Neuronal stem cell (in vitro differentiated cells): ENCODE results near the gene PALMD.

Experiments used
- DNase-seq: peaks from one replicate; pipeline ENCODE4 v3.0.0-alpha.2; 2013; ENCODE audit warnings: low spot score
- H2AFZ ChIP-seq: one replicate; pipeline ENCODE4 v1.6.1; 2013; ENCODE audit warnings: mild to moderate bottlenecking, low read length, inconsistent platforms
- H2AK5ac ChIP-seq: 2 replicates; pipeline ENCODE4 v1.6.1; 2013; ENCODE audit warnings: low read depth, mild to moderate bottlenecking, inconsistent platforms, low read length, moderate library complexity, mixed read lengths
- H2BK120ac ChIP-seq: 2 replicates; pipeline ENCODE4 v1.6.1; 2013; ENCODE audit warnings: low read depth, mild to moderate bottlenecking, inconsistent platforms, low read length, moderate library complexity, mixed read lengths
- H2BK12ac ChIP-seq: one replicate; pipeline ENCODE4 v1.6.1; 2013; ENCODE audit warnings: low read length, inconsistent platforms
- H2BK15ac ChIP-seq: 2 replicates; pipeline ENCODE4 v1.6.1; 2013; ENCODE audit warnings: mild to moderate bottlenecking, low read length, inconsistent platforms, mixed read lengths
- H2BK5ac ChIP-seq: one replicate; pipeline ENCODE4 v1.6.1; 2013; ENCODE audit warnings: inconsistent platforms, mild to moderate bottlenecking, low read length, moderate library complexity
- H3K14ac ChIP-seq: one replicate; pipeline ENCODE4 v1.6.1; 2013; ENCODE audit warnings: low read length, inconsistent platforms
- H3K18ac ChIP-seq: 2 replicates; pipeline ENCODE4 v1.6.1; 2013; ENCODE audit warnings: low read length, inconsistent platforms
- H3K23ac ChIP-seq: 2 replicates; pipeline ENCODE4 v1.6.1; 2013; ENCODE audit warnings: low read depth, mild to moderate bottlenecking, mixed read lengths, low read length, inconsistent platforms; ENCODE audit not compliant: poor library complexity
- H3K27ac ChIP-seq: replicated peaks from 3 replicates; pipeline ENCODE4 v1.5.1; 2013; ENCODE audit warnings: low read length, inconsistent platforms
- H3K27me3 ChIP-seq, 3 experiments: 2 replicates each; pipeline ENCODE4 v1.6.1; 2013; ENCODE audit warnings: low read length in 3 of 3, mild to moderate bottlenecking in 2 of 3, inconsistent platforms in 1 of 3, low read depth in 1 of 3, mixed read lengths in 1 of 3, moderate library complexity in 1 of 3; ENCODE audit not compliant: control insufficient read depth in 3 of 3, insufficient read depth in 3 of 3
- H3K36me3 ChIP-seq, 2 donors: replicated peaks in 1 of 2; 2 replicates each; pipeline ENCODE4 v1.6.1; 2013; ENCODE audit warnings: low read length in 2 of 2; ENCODE audit not compliant: control insufficient read depth in 2 of 2, insufficient read depth in 2 of 2
- H3K4ac ChIP-seq: 2 replicates; pipeline ENCODE4 v1.6.1; 2013; ENCODE audit warnings: inconsistent platforms, mild to moderate bottlenecking, low read length, moderate library complexity
- H3K4me1 ChIP-seq, 2 donors: 1 replicate in 1 of 2; 2 replicates in 1 of 2; pipeline ENCODE4 v1.6.1; 2013; ENCODE audit warnings: low read length in 2 of 2, low read depth in 1 of 2; ENCODE audit not compliant: control insufficient read depth in 2 of 2, insufficient read depth in 1 of 2
- H3K4me2 ChIP-seq: one replicate; pipeline ENCODE4 v1.6.1; 2013; ENCODE audit warnings: mild to moderate bottlenecking, low read length, inconsistent platforms; ENCODE audit not compliant: insufficient read depth, poor library complexity, severe bottlenecking
- H3K4me3 ChIP-seq, 2 donors: 2 replicates each; pipeline ENCODE4 v1.5.1; 2013; ENCODE audit warnings: low read length in 2 of 2, mild to moderate bottlenecking in 2 of 2, inconsistent platforms in 1 of 2, moderate library complexity in 1 of 2
- H3K79me1 ChIP-seq: one replicate; pipeline ENCODE4 v1.6.1; 2013; ENCODE audit warnings: low read depth, mild to moderate bottlenecking, inconsistent platforms, low read length, moderate library complexity
- H3K9ac ChIP-seq: one replicate; pipeline ENCODE4 v1.6.1; 2013; ENCODE audit warnings: mild to moderate bottlenecking, low read depth, low read length, inconsistent platforms; ENCODE audit not compliant: poor library complexity
- H3K9me3 ChIP-seq, 2 donors: replicated peaks in 1 of 2; 2 replicates each; pipeline versions ENCODE3 to v1.6.1; 2013; ENCODE audit warnings: low read length in 2 of 2, mild to moderate bottlenecking in 2 of 2, inconsistent platforms in 1 of 2, low read depth in 1 of 2, mixed read lengths in 1 of 2, moderate library complexity in 1 of 2; ENCODE audit not compliant: control insufficient read depth in 2 of 2, insufficient read depth in 1 of 2
- H4K8ac ChIP-seq: one replicate; pipeline ENCODE4 v1.6.1; 2013; ENCODE audit warnings: low read depth, mild to moderate bottlenecking, inconsistent platforms, low read length, moderate library complexity
- H4K91ac ChIP-seq: one replicate; pipeline ENCODE4 v1.6.1; 2013; ENCODE audit warnings: low read length, low read depth, mild to moderate bottlenecking, inconsistent platforms; ENCODE audit not compliant: poor library complexity
- WGBS, 2 donors: extraction: QIAGEN DNeasy Blood & Tissue Kit; methylation state at CpG; one replicate each; pipeline ENCODE4 v1.1.7; 2013; ENCODE audit warnings: missing lambda C conversion rate in 2 of 2, mixed read lengths in 1 of 2; ENCODE audit not compliant: insufficient read length in 2 of 2, insufficient replicate concordance in 1 of 2; ENCODE audit errors: extremely low coverage in 2 of 2; 5-methylcytosine and 5-hydroxymethylcytosine counted together

PALMD gene

DNA sequence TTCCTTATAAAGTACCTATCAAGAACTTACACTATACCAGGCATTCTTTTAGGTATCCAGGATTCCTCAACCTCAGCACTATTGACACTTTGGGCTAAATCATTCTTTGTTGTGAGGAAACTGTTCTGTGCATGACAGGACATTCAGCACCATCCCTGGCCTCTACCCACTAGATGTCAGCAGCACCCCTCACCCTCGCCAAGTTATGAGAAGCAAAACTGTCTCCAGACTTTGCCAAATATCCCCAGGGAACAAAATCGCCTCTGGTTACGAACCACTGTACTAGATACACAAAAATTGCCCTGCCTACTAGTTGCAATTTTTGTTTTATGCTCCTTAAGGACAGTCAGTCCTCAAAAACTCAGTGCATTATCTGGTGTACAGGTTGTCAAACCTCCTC is 35.7 kb downstream of the PALMD start:
- no peak overlapping the region for H2AK5ac ChIP-seq
- no peaks in the 10 kb centered on the region for H3K27me3 ChIP-seq
- H3K9me3 ChIP-seq = no peaks in the 10 kb centered on the region
- H2BK12ac ChIP-seq = no peak overlapping the region
- no peak overlapping the region for H3K18ac ChIP-seq
- no peak overlapping the region for H2AFZ ChIP-seq
- H2BK120ac ChIP-seq = no peak overlapping the region
- no peak overlapping the region for H3K27ac ChIP-seq
- H3K36me3 ChIP-seq = no peaks in the 10 kb centered on the region
- H3K14ac ChIP-seq = no peak overlapping the region
- no peak overlapping the region for H4K91ac ChIP-seq
- peaks cover 0 to 3% of the 10 kb centered on the region in 2 donors for H3K4me1 ChIP-seq
- no peak for DNase-seq
- H3K79me1 ChIP-seq = no peaks in the 10 kb centered on the region
- H3K4me3 ChIP-seq = no peak overlapping the region
- no CpG with 5 or more reads among the region's 3 CpGs for WGBS, 2 donors
- H3K4ac ChIP-seq = no peak overlapping the region
- no peak overlapping the region for H3K23ac ChIP-seq
- no peak overlapping the region for H4K8ac ChIP-seq
- H2BK15ac ChIP-seq = no peak overlapping the region
- no peak overlapping the region for H2BK5ac ChIP-seq
- no peak overlapping the region for H3K9ac ChIP-seq
- no peak overlapping the region for H3K4me2 ChIP-seq

DNA sequence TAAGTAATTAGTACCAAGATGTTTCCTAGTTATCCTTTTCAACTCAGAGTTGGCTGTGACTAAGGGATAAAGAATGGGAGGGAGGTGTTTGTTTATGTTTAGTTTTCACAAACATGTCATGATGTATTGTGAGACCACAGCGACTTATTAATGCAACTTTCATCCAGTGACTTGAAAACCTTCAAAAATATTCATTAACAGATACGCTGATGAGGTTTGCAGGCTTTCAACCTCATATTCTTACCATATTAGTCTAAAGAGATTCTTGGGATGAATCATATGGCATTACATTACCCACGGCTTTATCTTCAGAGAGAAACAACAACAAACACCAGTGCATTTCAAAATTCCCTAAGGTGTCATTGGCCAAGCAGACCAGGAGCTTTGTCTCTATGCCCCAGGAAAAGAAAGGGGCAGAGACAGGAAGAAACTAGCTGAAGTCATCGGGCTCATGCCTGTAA is 36.4 kb downstream of the PALMD start:
- Histone ChIP-seq H4K91ac (no peak overlapping the region), H3K4me1 (peaks cover 0 to 3% of the 10 kb centered on the region in 2 donors), H3K79me1 (no peaks in the 10 kb centered on the region), H4K8ac (no peak overlapping the region), H3K14ac (no peak overlapping the region), H3K4me2 (no peak overlapping the region), H3K18ac (no peak overlapping the region), H2BK15ac (no peak overlapping the region), H2AK5ac (no peak overlapping the region), H3K23ac (no peak overlapping the region), H3K27ac (no peak overlapping the region), H3K9me3 (no peaks in the 10 kb centered on the region), H3K27me3 (no peaks in the 10 kb centered on the region), H2BK5ac (no peak overlapping the region), H3K9ac (no peak overlapping the region), H2BK12ac (no peak overlapping the region), H3K4ac (no peak overlapping the region), H3K4me3 (no peak overlapping the region), H2BK120ac (no peak overlapping the region), H3K36me3 (peaks cover 0 to 3% of the 10 kb centered on the region in 2 donors), H2AFZ (no peak overlapping the region)
- no CpG with 5 or more reads among the region's 4 CpGs for WGBS, 2 donors
- DNase-seq = no peak

DNA sequence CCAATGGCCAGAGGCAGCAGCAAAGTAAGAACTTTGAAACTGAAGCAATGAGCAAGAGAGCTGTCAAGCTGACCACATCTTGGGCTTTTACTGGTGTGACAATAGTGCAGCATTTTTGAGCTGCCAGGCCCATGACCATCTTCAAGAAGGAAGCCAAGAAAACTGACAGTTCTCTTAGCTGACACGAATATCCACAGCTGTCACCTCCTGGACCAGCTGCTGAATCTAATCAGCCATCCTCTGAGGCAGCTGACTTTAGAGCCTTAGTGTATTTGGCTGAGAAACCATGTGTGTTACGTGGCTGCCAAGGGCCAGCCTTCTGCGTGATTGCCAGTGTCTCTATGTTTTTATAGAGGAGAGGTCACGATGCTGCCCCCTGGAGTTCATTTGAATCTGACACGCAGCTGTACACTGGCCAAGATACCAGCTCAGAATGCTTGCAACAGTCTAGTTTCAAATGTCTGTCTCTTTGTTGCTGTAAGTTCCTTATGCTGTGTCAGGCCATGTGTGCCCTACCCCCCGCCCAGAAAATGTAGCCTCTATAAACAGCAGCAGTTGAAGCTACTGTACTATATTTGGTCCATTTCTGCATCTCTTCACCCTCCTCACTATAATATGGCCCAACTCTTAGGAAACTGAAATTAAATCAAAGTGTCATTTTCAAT is 39.7 kb downstream of the PALMD start:
- Histone ChIP-seq H4K8ac (no peak overlapping the region), H2AFZ (peak overlapping the region; percentile 34), H3K27me3 (no peaks in the 10 kb centered on the region), H3K27ac (no peak overlapping the region), H3K4me2 (no peak overlapping the region), H3K9ac (no peak overlapping the region), H3K4ac (no peak overlapping the region), H4K91ac (no peak overlapping the region), H3K23ac (no peak overlapping the region), H2BK5ac (no peak overlapping the region), H3K4me1 (peaks cover 0 to 3% of the 10 kb centered on the region in 2 donors), H3K18ac (no peak overlapping the region), H3K14ac (no peak overlapping the region), H2BK120ac (no peak overlapping the region), H3K36me3 (peaks cover 0 to 18% of the 10 kb centered on the region in 2 donors), H3K9me3 (no peaks in the 10 kb centered on the region), H3K79me1 (no peaks in the 10 kb centered on the region), H2AK5ac (no peak overlapping the region), H2BK15ac (no peak overlapping the region), H3K4me3 (no peak overlapping the region), H2BK12ac (no peak overlapping the region)
- DNase-seq = peak; percentile 52
- WGBS, 2 donors = no CpG with 5 or more reads among the region's 6 CpGs

DNA sequence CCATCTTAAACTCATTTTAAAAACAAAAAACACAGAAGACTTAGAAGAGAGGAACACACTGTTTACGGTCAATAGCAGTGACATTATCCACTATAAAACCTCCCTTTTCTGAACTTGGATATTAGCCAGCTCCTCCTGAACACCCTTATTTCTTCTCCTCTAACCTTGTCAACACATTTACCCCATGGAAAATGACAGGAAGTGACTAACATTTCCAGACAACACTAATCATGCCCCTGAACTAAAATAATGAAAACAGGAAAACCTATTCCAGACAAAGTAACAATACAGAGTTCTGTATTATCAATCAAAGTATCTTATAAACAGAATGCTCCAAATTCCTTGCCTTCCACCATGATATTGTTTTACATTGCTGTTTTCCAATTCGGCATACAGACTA is 45.3 kb downstream of the PALMD start:
- peaks cover 0 to 18% of the 10 kb centered on the region in 2 donors for H3K36me3 ChIP-seq
- no CpG with 5 or more reads among the region's 2 CpGs for WGBS, 2 donors

More for the DNA sequence above, 45.3 kb downstream of the PALMD start:
- no peak overlapping the region for H4K8ac ChIP-seq
- H3K14ac ChIP-seq = no peak overlapping the region
- no peak overlapping the region for H3K18ac ChIP-seq
- no peak overlapping the region for H2AK5ac ChIP-seq
- H3K4ac ChIP-seq = no peak overlapping the region
- H2BK15ac ChIP-seq = no peak overlapping the region
- H4K91ac ChIP-seq = no peak overlapping the region
- no peak overlapping the region for H2AFZ ChIP-seq
- no peak overlapping the region for H2BK120ac ChIP-seq
- no peak overlapping the region for H3K4me2 ChIP-seq
- no peaks in the 10 kb centered on the region for H3K27me3 ChIP-seq
- H3K27ac ChIP-seq = no peak overlapping the region
- H3K23ac ChIP-seq = no peak overlapping the region
- no peak overlapping the region for H3K4me3 ChIP-seq
- H2BK12ac ChIP-seq = no peak overlapping the region
- H3K4me1 ChIP-seq = no peaks in the 10 kb centered on the region
- peaks cover 0 to 3% of the 10 kb centered on the region in 2 donors for H3K9me3 ChIP-seq
- H2BK5ac ChIP-seq = no peak overlapping the region
- no peaks in the 10 kb centered on the region for H3K79me1 ChIP-seq
- DNase-seq = no peak
- H3K9ac ChIP-seq = no peak overlapping the region
